GM21723 (cell line): Measurements from ENCODE around the gene TM9SF4.
"Not testable (repeated sequence)": the region's sequence is repeated elsewhere in the genome, so short reads cannot be mapped to it uniquely, and the experiment has no call there.

ENCODE experiments used
- ATAC-seq: cut with Tn5 transposase; IDR thresholded peaks from one replicate; pipeline ENCODE4 v1.9.1; 2021; ENCODE audit warnings: mild to moderate bottlenecking, moderate library complexity; ENCODE audit not compliant: unreplicated experiment

The TM9SF4 gene

GRCh38 chr20:32089637-32090362, 19.7 kb upstream of the TM9SF4 start:
- ATAC-seq = no peak

- ATAC-seq = no peak
These were observed 17.6 kb upstream of the TM9SF4 start for GRCh38 chr20:32091888-32092346.

GRCh38 chr20:32098786-32099185, 10.7 kb upstream of the TM9SF4 start:
- ATAC-seq = no peak

- no peak for ATAC-seq
These were observed 611 bp upstream of the TM9SF4 start for GRCh38 chr20:32108814-32109391.

GRCh38 chr20:32110173-32110704, 725 bp downstream of the TM9SF4 start:
- ATAC-seq = peak; percentile 11

DNA sequence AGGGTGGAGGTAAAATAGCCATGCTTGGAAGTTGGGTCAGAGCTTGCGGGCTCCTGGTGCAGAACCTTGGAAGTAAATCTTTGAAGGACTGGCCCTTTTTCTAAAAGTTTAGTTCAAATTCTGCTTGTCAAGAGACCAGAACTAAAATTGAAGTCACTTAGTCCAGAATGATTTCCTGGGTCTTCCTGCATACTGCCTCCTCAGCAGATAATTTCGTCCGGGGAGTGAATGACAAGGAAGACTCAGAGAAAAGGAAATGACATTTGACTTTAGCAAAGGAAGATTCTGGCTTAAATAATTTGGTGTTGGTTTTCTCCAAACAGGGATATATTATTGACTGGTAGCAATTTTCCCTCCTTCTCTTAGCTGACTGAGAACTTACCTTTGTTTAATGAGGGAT, 1.2 kb downstream of the TM9SF4 start:
- no peak for ATAC-seq

DNA sequence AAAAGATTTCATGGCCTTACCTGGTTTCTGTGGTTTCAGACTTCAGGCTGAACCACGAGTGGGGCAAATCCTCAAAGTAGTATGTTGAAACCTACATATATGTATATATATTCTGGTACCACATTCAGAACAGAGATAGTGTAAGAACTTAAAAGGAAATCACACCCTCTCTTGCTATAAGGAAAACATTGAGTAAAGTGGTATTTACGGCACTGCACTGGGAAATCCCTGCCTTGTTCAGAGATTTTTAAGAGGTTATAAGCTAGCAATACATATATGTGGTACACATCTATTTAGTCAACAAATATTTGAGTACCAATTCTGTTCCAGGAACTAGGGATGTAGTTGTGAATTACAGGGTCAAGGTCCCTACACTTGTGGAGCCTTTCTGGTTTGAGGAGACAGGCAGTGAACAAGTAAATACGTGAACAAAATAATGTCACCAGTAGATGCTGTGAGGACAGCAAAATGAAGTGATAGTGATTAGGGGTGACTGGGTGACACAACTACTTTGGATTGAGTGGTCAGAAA, 1.7 kb downstream of the TM9SF4 start:
- no peak for ATAC-seq

DNA sequence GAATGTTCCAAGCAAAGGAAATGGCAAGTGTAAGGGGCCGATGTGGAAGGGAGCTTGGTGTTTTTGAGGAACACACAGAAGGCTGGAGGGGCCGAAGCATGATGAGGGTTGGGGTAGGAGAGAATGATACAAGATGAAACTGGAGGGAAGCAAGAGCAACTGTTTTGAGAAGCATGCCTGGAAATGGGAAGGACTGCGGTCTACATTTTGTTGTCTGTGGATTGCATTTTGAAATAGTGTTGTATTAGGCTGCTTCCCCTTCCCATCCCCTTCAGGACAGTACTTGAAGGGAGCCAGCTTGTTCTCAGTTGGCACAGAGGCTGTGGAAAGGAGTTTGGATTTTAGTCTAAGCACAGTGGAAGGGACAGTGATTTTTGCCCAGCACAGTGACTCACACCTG, 2.2 kb downstream of the TM9SF4 start:
- ATAC-seq = no peak

GRCh38 chr20:32112841-32113240, 3.3 kb downstream of the TM9SF4 start:
- ATAC-seq = no peak

GRCh38 chr20:32113591-32114260, 4.2 kb downstream of the TM9SF4 start:
- ATAC-seq = no peak

DNA sequence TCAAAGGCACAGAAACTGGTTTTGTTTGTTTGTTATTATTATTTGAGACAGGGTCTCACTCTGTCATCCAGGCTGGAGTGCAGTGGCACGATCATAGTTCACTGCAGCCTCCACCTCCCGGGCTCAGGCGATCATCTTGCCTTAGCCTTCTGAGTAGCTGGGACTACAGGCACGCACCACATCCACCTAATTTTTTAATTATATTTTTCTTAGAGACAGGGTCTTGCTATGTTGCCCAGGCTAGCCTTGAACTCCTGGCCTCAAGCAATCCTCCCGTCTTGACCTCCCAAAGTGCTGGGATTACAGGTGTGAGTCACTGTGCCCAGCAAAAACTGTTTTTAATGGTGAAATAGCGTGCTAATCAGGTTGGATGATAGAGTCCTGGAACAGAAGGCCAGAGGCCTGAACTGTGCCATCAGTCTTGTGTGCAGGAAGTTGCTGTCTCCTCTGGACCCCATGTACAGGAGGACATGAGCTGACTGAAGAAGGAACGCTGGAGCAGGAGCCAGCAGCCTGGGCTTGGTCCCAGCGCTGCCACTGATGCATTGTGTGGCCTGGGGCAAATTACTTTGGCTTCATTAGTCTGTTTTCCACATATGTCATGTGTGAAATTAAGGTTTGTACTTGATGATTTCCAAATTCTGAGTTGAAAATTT, 4.9 kb downstream of the TM9SF4 start:
- ATAC-seq = no peak

DNA sequence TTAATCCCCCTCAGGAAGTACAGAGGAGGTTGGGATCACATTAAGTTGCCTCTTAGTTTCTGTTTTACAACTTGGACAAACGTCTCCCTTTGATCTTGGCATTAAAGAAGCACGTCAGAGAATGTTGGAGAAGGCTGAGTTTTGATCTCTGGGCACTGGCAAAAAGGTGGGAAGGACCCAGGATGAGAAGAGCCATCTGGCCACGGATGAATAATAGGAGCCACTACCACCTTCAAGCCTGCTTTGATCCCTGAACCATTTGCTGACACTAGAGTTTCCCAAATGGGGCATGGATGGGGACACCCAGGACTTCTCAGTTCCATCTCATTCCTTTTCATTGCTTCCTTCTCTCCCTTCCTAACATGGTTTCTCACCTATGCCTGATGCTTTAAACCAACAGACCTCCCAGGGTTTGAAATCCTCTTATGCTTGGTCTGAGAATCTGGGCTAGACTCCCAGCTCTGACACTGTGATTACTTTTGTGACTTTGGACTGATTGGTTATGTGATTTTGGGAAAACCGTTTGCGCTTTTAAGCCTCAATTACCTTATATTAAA, 5.8 kb downstream of the TM9SF4 start:
- ATAC-seq = no peak

GRCh38 chr20:32116079-32116521, 6.6 kb downstream of the TM9SF4 start:
- no peak for ATAC-seq

- not testable (repeated sequence) for ATAC-seq
These were observed 7.3 kb downstream of the TM9SF4 start for GRCh38 chr20:32116796-32117195.

DNA sequence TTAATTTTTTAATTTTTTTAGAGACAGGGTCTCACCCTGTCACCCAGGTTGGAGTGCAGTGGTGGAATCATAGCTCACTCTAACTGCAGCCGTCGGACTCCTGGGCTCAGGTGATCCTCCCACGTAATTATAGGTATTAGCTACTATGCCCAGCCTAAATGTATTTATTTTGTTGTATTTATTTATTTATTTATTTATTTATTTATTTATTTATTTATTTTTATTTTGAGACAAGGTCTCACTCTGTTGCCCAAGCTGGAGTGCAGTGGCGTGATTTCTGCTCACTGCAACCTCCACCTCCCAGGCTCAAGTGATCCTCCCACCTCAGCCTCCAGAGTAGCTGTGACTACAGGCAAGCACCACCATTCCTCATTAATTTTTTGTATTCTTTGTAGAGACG, 8.9 kb downstream of the TM9SF4 start:
- not testable (repeated sequence) for ATAC-seq

DNA sequence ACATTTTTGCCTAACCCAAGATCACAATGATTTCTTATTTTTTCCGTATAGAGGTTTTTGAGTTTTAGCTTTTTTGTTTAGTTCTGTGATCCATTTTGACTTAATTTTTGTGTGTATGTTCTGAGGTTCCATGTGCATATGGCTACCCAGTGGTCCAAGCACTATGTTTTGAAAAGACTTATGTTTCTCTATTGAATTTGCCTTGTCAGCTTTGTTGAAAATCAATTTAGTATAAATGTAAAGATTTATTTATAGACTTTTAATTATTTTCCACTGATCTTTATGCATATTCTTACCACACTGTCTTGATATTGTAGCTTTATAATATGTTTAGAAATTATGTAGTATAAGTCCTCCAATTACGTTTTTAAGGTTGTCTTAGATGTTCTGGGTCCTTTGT, 10.2 kb downstream of the TM9SF4 start:
- no peak for ATAC-seq

DNA sequence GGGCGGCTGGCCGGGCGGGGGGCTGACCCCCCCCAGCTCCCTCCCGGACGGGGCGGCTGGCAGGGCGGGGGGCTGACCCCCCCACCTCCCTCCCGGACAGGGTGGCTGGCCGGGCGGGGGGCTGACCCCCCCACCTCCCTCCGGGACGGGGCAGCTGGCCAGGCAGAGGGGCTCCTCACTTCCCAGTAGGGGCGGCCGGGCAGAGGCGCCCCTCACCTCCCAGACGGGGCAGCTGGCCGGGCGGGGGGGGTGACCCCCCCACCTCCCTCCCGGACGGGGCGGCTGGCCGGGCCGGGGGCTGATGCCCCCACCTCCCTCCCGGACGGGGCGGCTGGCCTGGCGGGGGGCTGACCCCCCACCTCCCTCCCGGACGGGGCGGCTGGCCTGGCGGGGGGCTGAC, 12.4 kb downstream of the TM9SF4 start:
- not testable (repeated sequence) for ATAC-seq

DNA sequence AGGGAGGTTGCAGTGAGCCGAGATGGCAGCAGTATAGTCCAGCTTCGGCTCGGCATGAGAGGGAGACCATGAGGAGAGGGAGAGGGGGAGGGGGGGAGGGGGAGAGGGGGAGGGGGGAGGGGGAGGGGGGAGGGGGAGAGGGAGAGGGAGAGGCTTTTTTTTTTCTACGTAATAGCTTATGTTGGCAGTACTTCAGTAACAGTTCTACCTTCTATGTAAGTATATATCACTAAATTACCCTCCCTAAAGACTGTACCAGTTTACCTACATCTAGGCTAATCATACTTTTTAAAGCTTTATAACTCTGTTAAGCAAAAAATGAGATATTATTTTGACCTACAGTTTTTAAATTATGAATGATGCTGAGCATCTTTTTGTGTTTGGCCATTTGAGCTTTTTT, 13.6 kb downstream of the TM9SF4 start:
- no peak for ATAC-seq

DNA sequence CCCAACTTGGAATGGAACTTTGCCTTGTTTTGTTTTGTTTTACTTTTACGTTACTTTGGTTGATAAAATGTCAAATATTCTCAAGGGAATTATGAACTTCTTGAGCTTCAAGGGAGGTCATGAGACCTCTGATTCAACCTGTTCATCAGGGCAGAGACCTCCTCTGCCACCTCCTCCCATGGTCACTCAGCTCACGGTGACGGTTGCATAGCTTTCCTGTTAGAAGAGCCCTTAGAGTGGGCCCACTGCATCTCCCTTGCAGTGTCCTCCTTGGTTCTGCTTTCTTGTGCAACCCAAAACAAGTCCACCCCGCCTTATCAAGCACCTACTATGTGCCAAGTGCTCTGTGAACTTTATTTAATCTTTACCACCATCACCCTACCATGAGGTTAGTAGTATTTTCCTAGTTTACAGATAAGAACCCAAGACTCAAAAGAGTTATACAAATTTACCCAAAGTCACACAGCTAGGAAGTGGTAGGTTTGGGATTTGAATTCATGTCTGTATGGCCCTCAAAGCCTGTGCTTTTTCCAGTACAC, 15.5 kb downstream of the TM9SF4 start:
- ATAC-seq = no peak

- no peak for ATAC-seq
These were observed 16.0 kb downstream of the TM9SF4 start for GRCh38 chr20:32125506-32125905.
